Measurements from ENCODE around the gene MEN1.

Gene MEN1

DNA sequence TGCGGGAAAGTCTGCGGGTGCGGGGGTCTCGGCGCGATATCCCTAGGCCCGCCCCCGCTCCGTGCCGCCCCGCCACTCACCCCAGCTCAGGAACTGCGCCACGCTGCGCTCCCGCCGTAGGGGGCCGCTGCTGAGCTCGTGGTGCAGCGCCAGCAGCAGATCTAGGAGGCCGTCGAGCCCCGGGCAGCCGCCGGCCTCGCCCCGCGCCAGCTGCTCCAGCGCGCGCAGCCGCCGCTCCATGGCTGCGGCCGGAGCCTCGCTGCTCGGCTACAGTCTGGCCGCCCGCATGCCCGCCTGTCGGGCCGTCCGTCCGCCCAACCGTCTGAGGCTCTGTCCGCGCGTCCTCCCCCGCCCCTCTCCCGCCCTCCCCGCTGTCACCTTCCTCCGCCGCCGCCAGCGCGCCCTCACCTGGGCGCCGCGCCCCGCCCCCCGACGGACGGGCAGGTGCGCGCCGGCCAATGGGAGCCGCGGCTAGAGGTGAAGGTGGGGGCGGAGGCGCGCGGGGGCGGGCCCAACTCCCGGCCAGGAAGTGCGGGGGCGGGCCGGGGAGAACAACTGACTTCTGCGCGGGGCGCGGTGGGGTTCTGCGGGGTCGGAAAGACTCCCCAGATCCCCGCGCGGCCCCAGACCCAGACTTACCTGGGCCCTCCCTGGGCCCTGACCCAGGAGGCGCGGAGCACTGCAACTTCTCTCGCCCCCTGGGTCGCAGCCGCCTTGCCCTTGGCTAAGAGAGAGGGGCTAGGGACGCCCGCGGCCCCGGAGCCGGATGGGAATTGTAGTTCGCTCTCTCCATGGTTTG is 34.2 kb upstream of the MEN1 start, which contains the start of gene CDC42BPG (continued):
- TF ChIP-seq, protein P1, sequence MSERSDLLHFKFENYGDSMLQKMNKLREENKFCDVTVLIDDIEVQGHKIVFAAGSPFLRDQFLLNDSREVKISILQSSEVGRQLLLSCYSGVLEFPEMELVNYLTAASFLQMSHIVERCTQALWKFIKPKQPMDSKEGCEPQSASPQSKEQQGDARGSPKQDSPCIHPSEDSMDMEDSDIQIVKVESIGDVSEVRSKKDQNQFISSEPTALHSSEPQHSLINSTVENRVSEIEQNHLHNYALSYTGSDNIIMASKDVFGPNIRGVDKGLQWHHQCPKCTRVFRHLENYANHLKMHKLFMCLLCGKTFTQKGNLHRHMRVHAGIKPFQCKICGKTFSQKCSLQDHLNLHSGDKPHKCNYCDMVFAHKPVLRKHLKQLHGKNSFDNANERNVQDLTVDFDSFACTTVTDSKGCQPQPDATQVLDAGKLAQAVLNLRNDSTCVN (tag by site-specific recombination; optimal IDR thresholded peaks at IDR 0.05) = peak; percentile 54
- TF ChIP-seq ZBTB7A (tag by site-specific recombination; IDR thresholded peaks at IDR 0.05; ENCODE audit: low read depth) (0 out of 2 replicates have a peak, but pooled peaks have one; percentile 2), ZNF423 (tag by site-specific recombination; IDR thresholded peaks at IDR 0.05) (peak; percentile 76; the same call in 1 of the 2 replicates), KLF17 (tag by site-specific recombination; IDR thresholded peaks at IDR 0.05) (0 out of 2 replicates have a peak, but pooled peaks have one; percentile 0), ZNF560 (tag by site-specific recombination; IDR thresholded peaks at IDR 0.05; ENCODE audit: borderline replicate concordance) (no peak), KLF9 (tag by site-specific recombination; IDR thresholded peaks at IDR 0.05; ENCODE audit: low read depth) (0 out of 2 replicates have a peak, but pooled peaks have one; percentile 3), ZNF654 (tag by site-specific recombination; IDR thresholded peaks at IDR 0.05; ENCODE audit: low read depth) (no peak), ZNF549 (tag by site-specific recombination; IDR thresholded peaks at IDR 0.05) (no peak), ZNF629 (tag by site-specific recombination; IDR thresholded peaks at IDR 0.05) (no peak), ZBTB6 (tag by site-specific recombination; IDR thresholded peaks at IDR 0.05) (0 out of 2 replicates have a peak, but pooled peaks have one; percentile 11), SP2 (tag by site-specific recombination; IDR thresholded peaks at IDR 0.05) (peak; percentile 64), ZBTB1 (tag by site-specific recombination; IDR thresholded peaks at IDR 0.05) (0 out of 2 replicates have a peak, but pooled peaks have one; percentile 49), PRDM10 (tag by site-specific recombination; IDR thresholded peaks at IDR 0.05) (peak; percentile 63), EGR2 (tag by site-specific recombination; IDR thresholded peaks at IDR 0.05; ENCODE audit: low read depth) (0 out of 2 replicates have a peak, but pooled peaks have one; percentile 5)
- TF ChIP-seq, protein P2, sequence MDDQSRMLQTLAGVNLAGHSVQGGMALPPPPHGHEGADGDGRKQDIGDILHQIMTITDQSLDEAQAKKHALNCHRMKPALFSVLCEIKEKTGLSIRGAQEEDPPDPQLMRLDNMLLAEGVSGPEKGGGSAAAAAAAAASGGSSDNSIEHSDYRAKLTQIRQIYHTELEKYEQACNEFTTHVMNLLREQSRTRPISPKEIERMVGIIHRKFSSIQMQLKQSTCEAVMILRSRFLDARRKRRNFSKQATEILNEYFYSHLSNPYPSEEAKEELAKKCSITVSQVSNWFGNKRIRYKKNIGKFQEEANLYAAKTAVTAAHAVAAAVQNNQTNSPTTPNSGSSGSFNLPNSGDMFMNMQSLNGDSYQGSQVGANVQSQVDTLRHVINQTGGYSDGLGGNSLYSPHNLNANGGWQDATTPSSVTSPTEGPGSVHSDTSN (CRISPR knock-in tag; IDR thresholded peaks at IDR 0.05) = peak; percentile 53; the same call in 1 of the 2 replicates

Data from HEK293 (cell line).